Measurements from ENCODE around the gene DGKI. TPM values are rescaled to one million over a fixed set of nuclear protein-coding genes. Genes with fewer than 3 reads are reported as not detected.

DGKI gene
- total RNA-seq, 1 experiment from 2014 or later = 0.41 TPM

DNA sequence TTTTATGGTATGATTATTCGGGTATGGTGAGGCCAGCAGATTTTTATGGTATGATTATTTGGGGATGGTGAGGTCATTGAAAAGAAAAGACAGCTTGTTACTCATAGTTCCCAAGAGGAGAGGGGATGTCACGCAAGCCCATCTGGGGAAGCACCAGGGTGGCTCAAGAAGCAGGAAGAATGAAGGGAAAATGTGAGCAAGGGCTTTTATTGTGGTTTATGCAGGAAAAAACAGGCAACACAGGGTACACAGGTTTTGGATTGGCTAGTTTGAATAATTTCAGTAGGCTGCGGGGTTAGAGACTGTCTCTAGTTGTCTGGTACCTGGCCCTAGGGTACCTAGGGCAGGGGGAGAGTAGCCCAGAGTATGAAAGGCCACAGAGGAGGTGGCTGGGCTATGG, 26.8 kb upstream of the DGKI start:
- ChIA-PET POLR2A (ENCODE audit: unreplicated experiment) (no interaction called here), CTCF (no interaction called here)
- Histone ChIP-seq H3K79me2 (ENCODE audit: low read depth) (no peaks in the 10 kb centered on the region), H2AFZ (no peak overlapping the region), H3K9me3 (ENCODE audit: insufficient read depth, low read depth) (no peaks in the 10 kb centered on the region), H3K4me2 (no peak overlapping the region), H3K36me3 (ENCODE audit: low read depth) (peaks cover 5% of the 10 kb centered on the region; the same call in 1 of the 2 replicates), H3F3A (ENCODE audit: insufficient read depth, low read depth) (no peaks in the 10 kb centered on the region), H3K9me2 (ENCODE audit: insufficient read depth) (no peaks in the 10 kb centered on the region), H3K4me3 (no peak overlapping the region), H3K27me3 (ENCODE audit: insufficient read depth, low read depth) (no peaks in the 10 kb centered on the region), H4K20me1 (ENCODE audit: insufficient read depth) (no peaks in the 10 kb centered on the region), H3K27ac (no peak overlapping the region), H3K4me1 (replicated peaks; ENCODE audit: insufficient read depth) (peaks cover 6% of the 10 kb centered on the region; the same call in 1 of the 2 replicates)
- DNase-seq = no peak
- BruUV-seq (replicated peaks) = no TSS peak
- intact Hi-C loops (cut with micrococcal nuclease; ENCODE audit: unreplicated experiment) = no loop called here
- no peak for TF ChIP-seq EZH2 (IDR thresholded peaks at IDR 0.05; ENCODE audit: low read depth)
- TF ChIP-seq, protein P1, sequence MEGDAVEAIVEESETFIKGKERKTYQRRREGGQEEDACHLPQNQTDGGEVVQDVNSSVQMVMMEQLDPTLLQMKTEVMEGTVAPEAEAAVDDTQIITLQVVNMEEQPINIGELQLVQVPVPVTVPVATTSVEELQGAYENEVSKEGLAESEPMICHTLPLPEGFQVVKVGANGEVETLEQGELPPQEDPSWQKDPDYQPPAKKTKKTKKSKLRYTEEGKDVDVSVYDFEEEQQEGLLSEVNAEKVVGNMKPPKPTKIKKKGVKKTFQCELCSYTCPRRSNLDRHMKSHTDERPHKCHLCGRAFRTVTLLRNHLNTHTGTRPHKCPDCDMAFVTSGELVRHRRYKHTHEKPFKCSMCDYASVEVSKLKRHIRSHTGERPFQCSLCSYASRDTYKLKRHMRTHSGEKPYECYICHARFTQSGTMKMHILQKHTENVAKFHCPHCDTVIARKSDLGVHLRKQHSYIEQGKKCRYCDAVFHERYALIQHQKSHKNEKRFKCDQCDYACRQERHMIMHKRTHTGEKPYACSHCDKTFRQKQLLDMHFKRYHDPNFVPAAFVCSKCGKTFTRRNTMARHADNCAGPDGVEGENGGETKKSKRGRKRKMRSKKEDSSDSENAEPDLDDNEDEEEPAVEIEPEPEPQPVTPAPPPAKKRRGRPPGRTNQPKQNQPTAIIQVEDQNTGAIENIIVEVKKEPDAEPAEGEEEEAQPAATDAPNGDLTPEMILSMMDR (conservative IDR thresholded peaks at IDR 0.05) = no peak

DNA sequence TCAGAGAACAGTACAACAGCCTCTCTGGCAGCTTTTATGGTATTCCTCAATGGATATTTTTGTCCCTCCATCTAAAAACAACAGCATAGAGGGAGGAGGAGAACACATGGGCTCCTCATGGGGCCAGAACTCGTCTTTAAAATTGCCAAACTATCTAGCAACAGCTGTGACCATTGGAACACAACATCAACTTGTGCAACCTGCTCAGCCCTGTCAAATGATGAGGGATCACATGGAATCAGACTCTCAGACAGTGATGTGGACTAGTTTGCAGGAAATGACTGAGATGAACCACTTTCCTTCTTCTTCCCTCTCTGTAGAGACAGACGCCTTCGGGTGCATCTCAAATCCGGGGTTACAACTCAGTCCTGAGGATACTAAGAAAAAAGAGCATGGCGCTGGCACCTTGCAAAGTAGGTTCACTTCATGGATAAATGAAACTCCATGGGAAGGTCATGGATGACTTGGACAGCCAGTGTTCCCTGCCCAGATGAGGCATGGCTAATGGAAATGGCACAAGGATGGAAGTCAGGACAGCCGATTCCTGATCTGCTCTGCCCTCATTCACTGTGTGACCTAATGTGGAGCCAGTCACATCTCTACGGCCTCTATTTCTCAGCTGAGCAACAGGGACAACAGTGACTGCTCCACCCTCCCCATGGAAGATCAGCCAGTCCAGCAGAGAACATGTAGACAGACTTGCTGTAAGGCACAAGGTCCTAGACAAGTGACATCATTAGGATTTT, 24.6 kb upstream of the DGKI start:
- no peak for DNase-seq
- ChIA-PET CTCF (no interaction called here), POLR2A (ENCODE audit: unreplicated experiment) (interaction anchor here (0.7 kb wide), 1 partner anchor 193 kb away, joined by 9 read pairs; no protein-coding TSS in a partner anchor)
- Histone ChIP-seq H3K9me3 (ENCODE audit: insufficient read depth, low read depth) (no peaks in the 10 kb centered on the region), H4K20me1 (ENCODE audit: insufficient read depth) (no peaks in the 10 kb centered on the region), H2AFZ (no peak overlapping the region), H3K27ac (no peak overlapping the region), H3K4me1 (replicated peaks; ENCODE audit: insufficient read depth) (peaks cover 6% of the 10 kb centered on the region; the same call in 1 of the 2 replicates), H3K79me2 (ENCODE audit: low read depth) (no peaks in the 10 kb centered on the region), H3K36me3 (ENCODE audit: low read depth) (peaks cover 8% of the 10 kb centered on the region; the same call in 1 of the 2 replicates), H3K27me3 (ENCODE audit: insufficient read depth, low read depth) (no peaks in the 10 kb centered on the region), H3K9me2 (ENCODE audit: insufficient read depth) (no peaks in the 10 kb centered on the region), H3K4me2 (no peak overlapping the region), H3K4me3 (no peak overlapping the region), H3F3A (ENCODE audit: insufficient read depth, low read depth) (no peaks in the 10 kb centered on the region)
- intact Hi-C loops (cut with micrococcal nuclease; ENCODE audit: unreplicated experiment) = no loop called here
- BruUV-seq (replicated peaks) = no TSS peak
- TF ChIP-seq, protein P1 (conservative IDR thresholded peaks at IDR 0.05) = no peak
- no peak for TF ChIP-seq EZH2 (IDR thresholded peaks at IDR 0.05; ENCODE audit: low read depth)

DNA sequence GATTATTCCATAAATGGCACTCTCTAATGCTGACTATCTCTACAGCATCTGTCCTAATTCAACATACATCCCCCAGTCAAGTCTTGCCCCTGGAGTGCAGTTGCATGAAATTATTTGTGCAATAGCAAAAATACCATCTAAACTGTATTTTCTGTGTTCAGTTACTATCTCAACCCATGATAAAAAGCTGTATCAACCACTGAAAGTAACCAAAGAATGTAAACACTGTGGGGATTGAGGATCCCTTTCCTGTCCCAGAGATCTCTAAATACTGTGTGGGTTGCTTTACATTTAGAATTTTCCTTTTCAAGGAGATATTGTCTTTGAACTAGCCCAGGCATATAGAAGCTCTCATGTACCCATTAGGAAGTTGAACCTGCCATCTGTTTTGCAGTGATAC, 23.9 kb upstream of the DGKI start:
- Histone ChIP-seq H3K4me1 (replicated peaks; ENCODE audit: insufficient read depth) (peaks cover 6% of the 10 kb centered on the region; the same call in 1 of the 2 replicates), H2AFZ (no peak overlapping the region), H3K27me3 (ENCODE audit: insufficient read depth, low read depth) (no peaks in the 10 kb centered on the region), H3K9me3 (ENCODE audit: insufficient read depth, low read depth) (no peaks in the 10 kb centered on the region), H3K27ac (no peak overlapping the region), H3K36me3 (ENCODE audit: low read depth) (peaks cover 4% of the 10 kb centered on the region; the same call in 1 of the 2 replicates), H4K20me1 (ENCODE audit: insufficient read depth) (no peaks in the 10 kb centered on the region), H3K79me2 (ENCODE audit: low read depth) (no peaks in the 10 kb centered on the region), H3F3A (ENCODE audit: insufficient read depth, low read depth) (no peaks in the 10 kb centered on the region), H3K9me2 (ENCODE audit: insufficient read depth) (no peaks in the 10 kb centered on the region), H3K4me2 (no peak overlapping the region), H3K4me3 (no peak overlapping the region)
- no peak for DNase-seq
- intact Hi-C loops (cut with micrococcal nuclease; ENCODE audit: unreplicated experiment) = no loop called here
- TF ChIP-seq, protein P1 (conservative IDR thresholded peaks at IDR 0.05) = no peak
- no peak for TF ChIP-seq EZH2 (IDR thresholded peaks at IDR 0.05; ENCODE audit: low read depth)
- CTCF ChIA-PET = no interaction called here
- BruUV-seq (replicated peaks) = no TSS peak
- POLR2A ChIA-PET (ENCODE audit: unreplicated experiment) = interaction anchor here (0.7 kb wide), 1 partner anchor 192 kb away, joined by 9 read pairs; no protein-coding TSS in a partner anchor
